DND-41 (cell line): ENCODE data around the gene SYNE4.

Source experiments
- CTCF ChIP-seq: IDR thresholded peaks from 2 replicates; pipeline ENCODE4 v1.5.1; 2012; ENCODE audit warnings: borderline replicate concordance, low read length, moderate library complexity, mild to moderate bottlenecking; ENCODE audit not compliant: poor library complexity, severe bottlenecking; ENCODE audit errors: extremely low read depth
- EZH2 ChIP-seq: IDR thresholded peaks from 3 replicates; pipeline ENCODE4 v1.6.1; 2012; ENCODE audit warnings: borderline replicate concordance, low read depth, mild to moderate bottlenecking, moderate library complexity, low read length, inconsistent platforms; ENCODE audit not compliant: severe bottlenecking

GRCh38 chr19:36041831-36042230 lies 33.2 kb upstream of the SYNE4 start:
- TF ChIP-seq CTCF = no peak
- no peak for TF ChIP-seq EZH2
